ENCODE measurements around the gene DIPK1B.

DNA sequence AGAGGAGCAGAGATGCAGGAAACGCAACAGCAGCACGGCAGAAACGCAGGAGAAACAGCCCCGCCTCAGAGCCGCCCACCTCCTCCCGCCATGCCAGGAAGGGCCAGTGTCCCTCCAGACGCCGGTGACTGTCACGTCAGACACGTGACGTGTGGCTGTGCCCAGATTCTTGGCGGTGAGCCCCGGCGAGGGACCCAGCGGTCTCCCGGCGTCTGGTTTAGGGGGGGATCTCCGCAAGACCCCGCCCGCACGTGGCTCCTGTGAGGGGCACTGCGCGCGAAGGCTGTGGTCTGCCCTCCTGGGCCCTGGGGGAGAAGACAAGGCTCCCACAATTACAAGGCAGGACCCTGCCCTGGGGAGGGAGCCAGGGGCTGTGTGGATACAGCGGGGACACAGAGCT, 48.1 kb downstream of the DIPK1B start:
- TF ChIP-seq CTCF (IDR thresholded peaks at IDR 0.05; ENCODE audit: poor library complexity, severe bottlenecking): no peak
- no peak for TF ChIP-seq RAD21 (conservative IDR thresholded peaks at IDR 0.05)
- TF ChIP-seq, protein P1, sequence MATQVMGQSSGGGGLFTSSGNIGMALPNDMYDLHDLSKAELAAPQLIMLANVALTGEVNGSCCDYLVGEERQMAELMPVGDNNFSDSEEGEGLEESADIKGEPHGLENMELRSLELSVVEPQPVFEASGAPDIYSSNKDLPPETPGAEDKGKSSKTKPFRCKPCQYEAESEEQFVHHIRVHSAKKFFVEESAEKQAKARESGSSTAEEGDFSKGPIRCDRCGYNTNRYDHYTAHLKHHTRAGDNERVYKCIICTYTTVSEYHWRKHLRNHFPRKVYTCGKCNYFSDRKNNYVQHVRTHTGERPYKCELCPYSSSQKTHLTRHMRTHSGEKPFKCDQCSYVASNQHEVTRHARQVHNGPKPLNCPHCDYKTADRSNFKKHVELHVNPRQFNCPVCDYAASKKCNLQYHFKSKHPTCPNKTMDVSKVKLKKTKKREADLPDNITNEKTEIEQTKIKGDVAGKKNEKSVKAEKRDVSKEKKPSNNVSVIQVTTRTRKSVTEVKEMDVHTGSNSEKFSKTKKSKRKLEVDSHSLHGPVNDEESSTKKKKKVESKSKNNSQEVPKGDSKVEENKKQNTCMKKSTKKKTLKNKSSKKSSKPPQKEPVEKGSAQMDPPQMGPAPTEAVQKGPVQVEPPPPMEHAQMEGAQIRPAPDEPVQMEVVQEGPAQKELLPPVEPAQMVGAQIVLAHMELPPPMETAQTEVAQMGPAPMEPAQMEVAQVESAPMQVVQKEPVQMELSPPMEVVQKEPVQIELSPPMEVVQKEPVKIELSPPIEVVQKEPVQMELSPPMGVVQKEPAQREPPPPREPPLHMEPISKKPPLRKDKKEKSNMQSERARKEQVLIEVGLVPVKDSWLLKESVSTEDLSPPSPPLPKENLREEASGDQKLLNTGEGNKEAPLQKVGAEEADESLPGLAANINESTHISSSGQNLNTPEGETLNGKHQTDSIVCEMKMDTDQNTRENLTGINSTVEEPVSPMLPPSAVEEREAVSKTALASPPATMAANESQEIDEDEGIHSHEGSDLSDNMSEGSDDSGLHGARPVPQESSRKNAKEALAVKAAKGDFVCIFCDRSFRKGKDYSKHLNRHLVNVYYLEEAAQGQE (IDR thresholded peaks at IDR 0.05; ENCODE audit: borderline replicate concordance): no peak
- no peak for TF ChIP-seq EZH2 (IDR thresholded peaks at IDR 0.05; ENCODE audit: borderline replicate concordance, insufficient read depth, low read length, poor library complexity, severe bottlenecking)
- no peak for TF ChIP-seq TAF1 (IDR thresholded peaks at IDR 0.05; ENCODE audit: low read depth)
- TF ChIP-seq EP300 (conservative IDR thresholded peaks at IDR 0.05; ENCODE audit: poor library complexity, severe bottlenecking): no peak
- no peak for TF ChIP-seq SMC3 (conservative IDR thresholded peaks at IDR 0.05; ENCODE audit: poor library complexity)

Measured in neural cell (in vitro differentiated cells).